Measurements from ENCODE around the gene ANKRD31. TPM values are rescaled to one million over a fixed set of nuclear protein-coding genes. Genes with fewer than 3 reads are reported as not detected.
A peak's percentile ranks its signal among the peaks of the same experiment; 100 is the strongest.

Gene ANKRD31
- total RNA-seq, 1 experiment from 2014 or later, result 0.09 TPM

GRCh38 chr5:75018805-75019587 lies 217.7 kb downstream of the ANKRD31 start:
- no peaks in the 10 kb centered on the region for H3K36me3 Mint-ChIP-seq
- DNase-seq (ENCODE audit: low spot score) (no peak), ATAC-seq (0 out of 2 replicates have a peak, but pooled peaks have one; percentile 34)
- TF ChIP-seq CDX4 (CRISPR knock-in tag; IDR thresholded peaks at IDR 0.05; ENCODE audit: borderline replicate concordance) (no peak), ZNF138 (CRISPR knock-in tag; conservative IDR thresholded peaks at IDR 0.05) (no peak), JAZF1 (CRISPR knock-in tag; IDR thresholded peaks at IDR 0.05) (no peak), MAX (CRISPR knock-in tag; IDR thresholded peaks at IDR 0.05) (no peak), PRDM15 (CRISPR knock-in tag; IDR thresholded peaks at IDR 0.05) (no peak), NR1H2 (CRISPR knock-in tag; IDR thresholded peaks at IDR 0.05) (no peak), ZBTB43 (CRISPR knock-in tag; IDR thresholded peaks at IDR 0.05) (no peak), CBFB (CRISPR knock-in tag; IDR thresholded peaks at IDR 0.05; ENCODE audit: low read depth) (no peak), MYBL2 (CRISPR knock-in tag; IDR thresholded peaks at IDR 0.05) (no peak), ZBTB21 (CRISPR knock-in tag; IDR thresholded peaks at IDR 0.05; ENCODE audit: borderline replicate concordance) (no peak), ELF4 (CRISPR knock-in tag; IDR thresholded peaks at IDR 0.05; ENCODE audit: low read depth) (no peak), ESRRA (CRISPR knock-in tag; IDR thresholded peaks at IDR 0.05; ENCODE audit: borderline replicate concordance) (no peak), SMAD4 (CRISPR knock-in tag; IDR thresholded peaks at IDR 0.05) (no peak), IRF2 (CRISPR knock-in tag; IDR thresholded peaks at IDR 0.05; ENCODE audit: borderline replicate concordance, low read depth) (no peak), NR3C1 (CRISPR knock-in tag; conservative IDR thresholded peaks at IDR 0.05; ENCODE audit: low read depth) (no peak), ATF1 (CRISPR knock-in tag; IDR thresholded peaks at IDR 0.05) (no peak), ZNF532 (CRISPR knock-in tag; IDR thresholded peaks at IDR 0.05; ENCODE audit: borderline replicate concordance) (no peak), ZNF416 (CRISPR knock-in tag; IDR thresholded peaks at IDR 0.05) (no peak)
- TF ChIP-seq, protein P1, sequence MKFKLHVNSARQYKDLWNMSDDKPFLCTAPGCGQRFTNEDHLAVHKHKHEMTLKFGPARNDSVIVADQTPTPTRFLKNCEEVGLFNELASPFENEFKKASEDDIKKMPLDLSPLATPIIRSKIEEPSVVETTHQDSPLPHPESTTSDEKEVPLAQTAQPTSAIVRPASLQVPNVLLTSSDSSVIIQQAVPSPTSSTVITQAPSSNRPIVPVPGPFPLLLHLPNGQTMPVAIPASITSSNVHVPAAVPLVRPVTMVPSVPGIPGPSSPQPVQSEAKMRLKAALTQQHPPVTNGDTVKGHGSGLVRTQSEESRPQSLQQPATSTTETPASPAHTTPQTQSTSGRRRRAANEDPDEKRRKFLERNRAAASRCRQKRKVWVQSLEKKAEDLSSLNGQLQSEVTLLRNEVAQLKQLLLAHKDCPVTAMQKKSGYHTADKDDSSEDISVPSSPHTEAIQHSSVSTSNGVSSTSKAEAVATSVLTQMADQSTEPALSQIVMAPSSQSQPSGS (CRISPR knock-in tag; IDR thresholded peaks at IDR 0.05; ENCODE audit: borderline replicate concordance, low read depth), result no peak
- TF ChIP-seq, protein P2, sequence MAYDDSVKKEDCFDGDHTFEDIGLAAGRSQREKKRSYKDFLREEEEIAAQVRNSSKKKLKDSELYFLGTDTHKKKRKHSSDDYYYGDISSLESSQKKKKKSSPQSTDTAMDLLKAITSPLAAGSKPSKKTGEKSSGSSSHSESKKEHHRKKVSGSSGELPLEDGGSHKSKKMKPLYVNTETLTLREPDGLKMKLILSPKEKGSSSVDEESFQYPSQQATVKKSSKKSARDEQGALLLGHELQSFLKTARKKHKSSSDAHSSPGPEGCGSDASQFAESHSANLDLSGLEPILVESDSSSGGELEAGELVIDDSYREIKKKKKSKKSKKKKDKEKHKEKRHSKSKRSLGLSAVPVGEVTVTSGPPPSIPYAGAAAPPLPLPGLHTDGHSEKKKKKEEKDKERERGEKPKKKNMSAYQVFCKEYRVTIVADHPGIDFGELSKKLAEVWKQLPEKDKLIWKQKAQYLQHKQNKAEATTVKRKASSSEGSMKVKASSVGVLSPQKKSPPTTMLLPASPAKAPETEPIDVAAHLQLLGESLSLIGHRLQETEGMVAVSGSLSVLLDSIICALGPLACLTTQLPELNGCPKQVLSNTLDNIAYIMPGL (CRISPR knock-in tag; IDR thresholded peaks at IDR 0.05), result no peak
- H3K9me3 Mint-ChIP-seq, result 0 out of 2 replicates have a peak, but pooled peaks cover 6% of the 10 kb centered on the region
- H3K27ac Mint-ChIP-seq, result no peak overlapping the region
- CTCF ChIA-PET, result interaction anchor here (1.4 kb wide), 1 partner anchor 31 kb away, joined by 6 read pairs; no protein-coding TSS in a partner anchor
- peaks cover 13% of the 10 kb centered on the region for H3K4me1 Mint-ChIP-seq
- no peaks in the 10 kb centered on the region for H3K27me3 Mint-ChIP-seq (ENCODE audit: low read depth)
- POLR2A ChIA-PET, result no interaction called here
- H3K4me3 Mint-ChIP-seq, result no peak overlapping the region

Data from WTC11 (cell line).